Fibroblast of lung (primary cell): ENCODE data around the gene KCNH6.

Experiments
- EZH2 ChIP-seq: IDR thresholded peaks from 2 replicates; pipeline ENCODE4 v1.5.1; 2012; ENCODE audit warnings: low read length, control low read depth, mild to moderate bottlenecking; ENCODE audit errors: missing control alignments
- TF ChIP-seq, protein P1 (sequence below), 2 donors: IDR thresholded peaks in 1 of 2; conservative IDR thresholded peaks in 1 of 2; 1 replicate in 1 of 2; 2 replicates in 1 of 2; pipeline ENCODE4 v1.5.1; 2011 to 2012; ENCODE audit warnings: low read length in 2 of 2, control low read depth in 1 of 2, inconsistent platforms in 1 of 2, low read depth in 1 of 2, mild to moderate bottlenecking in 1 of 2

DNA sequence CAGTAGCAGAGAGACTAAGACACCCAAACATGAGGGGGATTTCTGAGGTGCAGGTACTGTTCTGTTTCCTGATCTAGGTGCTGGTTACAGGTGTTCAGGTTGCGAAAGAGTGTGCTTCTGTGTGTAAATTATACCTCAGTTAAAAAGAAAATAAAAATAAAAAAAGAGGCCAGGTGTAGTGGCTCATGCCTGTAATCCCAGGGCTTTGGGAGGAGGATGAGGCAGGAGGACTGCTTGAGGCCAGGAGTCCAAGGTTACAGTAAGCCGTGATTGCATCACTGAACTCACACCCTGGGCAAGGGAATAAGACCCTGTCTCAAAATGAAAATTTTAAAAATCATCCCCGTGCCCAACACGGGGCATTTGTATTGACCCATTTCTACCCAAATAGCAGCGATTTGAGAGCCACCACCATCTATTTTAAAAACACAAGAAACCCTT is 23.9 kb downstream of the KCNH6 start:
- TF ChIP-seq, protein P1, sequence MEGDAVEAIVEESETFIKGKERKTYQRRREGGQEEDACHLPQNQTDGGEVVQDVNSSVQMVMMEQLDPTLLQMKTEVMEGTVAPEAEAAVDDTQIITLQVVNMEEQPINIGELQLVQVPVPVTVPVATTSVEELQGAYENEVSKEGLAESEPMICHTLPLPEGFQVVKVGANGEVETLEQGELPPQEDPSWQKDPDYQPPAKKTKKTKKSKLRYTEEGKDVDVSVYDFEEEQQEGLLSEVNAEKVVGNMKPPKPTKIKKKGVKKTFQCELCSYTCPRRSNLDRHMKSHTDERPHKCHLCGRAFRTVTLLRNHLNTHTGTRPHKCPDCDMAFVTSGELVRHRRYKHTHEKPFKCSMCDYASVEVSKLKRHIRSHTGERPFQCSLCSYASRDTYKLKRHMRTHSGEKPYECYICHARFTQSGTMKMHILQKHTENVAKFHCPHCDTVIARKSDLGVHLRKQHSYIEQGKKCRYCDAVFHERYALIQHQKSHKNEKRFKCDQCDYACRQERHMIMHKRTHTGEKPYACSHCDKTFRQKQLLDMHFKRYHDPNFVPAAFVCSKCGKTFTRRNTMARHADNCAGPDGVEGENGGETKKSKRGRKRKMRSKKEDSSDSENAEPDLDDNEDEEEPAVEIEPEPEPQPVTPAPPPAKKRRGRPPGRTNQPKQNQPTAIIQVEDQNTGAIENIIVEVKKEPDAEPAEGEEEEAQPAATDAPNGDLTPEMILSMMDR (conservative IDR thresholded peaks at IDR 0.05 in 1 of 2, IDR thresholded peaks at IDR 0.05 in 1 of 2; ENCODE audit: low read depth in 1 of 2, low read length in 2 of 2) = no peak
- no peak for TF ChIP-seq EZH2
